NCI-H2081 treated with DMSO at 0.1 percent for 48 hours (cell line): Measurements from ENCODE around the gene ZRANB3.

Source experiments
- DNase-seq: peaks from one replicate; lab custom pipeline; 2025; lab: John Stamatoyannopoulos, UW

The ZRANB3 gene

DNA sequence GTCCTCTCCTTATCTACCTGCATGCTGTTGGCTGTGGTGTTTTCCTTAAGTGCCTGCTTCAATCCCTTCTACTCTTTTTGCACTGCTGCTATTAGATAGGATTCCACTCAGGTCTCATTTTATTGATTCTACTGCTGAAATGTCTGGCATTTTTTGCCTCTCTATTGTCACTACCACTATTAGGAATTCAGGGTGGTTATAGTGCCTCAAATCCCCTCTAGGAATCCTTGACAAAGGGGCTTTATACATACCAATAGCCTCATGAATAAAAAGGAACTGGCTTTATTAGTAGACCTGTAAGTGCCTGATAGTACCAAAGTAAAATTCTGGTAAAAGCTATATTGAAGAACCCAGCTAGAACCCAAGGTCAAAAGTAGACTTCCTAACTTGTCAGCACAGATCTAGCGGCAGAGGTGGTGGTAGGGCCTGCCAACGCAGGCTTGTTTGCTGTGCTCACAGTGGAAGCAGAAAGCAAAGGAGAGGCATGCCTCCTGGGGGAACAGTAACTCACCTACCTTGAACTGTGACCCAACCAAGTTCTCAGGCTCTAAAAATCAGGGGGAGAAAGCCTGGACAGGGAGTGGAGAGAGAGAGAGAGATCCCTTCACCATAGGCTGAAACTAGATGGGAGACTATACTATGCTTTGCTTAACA is 278.1 kb downstream of the ZRANB3 start:
- DNase-seq = no peak

DNA sequence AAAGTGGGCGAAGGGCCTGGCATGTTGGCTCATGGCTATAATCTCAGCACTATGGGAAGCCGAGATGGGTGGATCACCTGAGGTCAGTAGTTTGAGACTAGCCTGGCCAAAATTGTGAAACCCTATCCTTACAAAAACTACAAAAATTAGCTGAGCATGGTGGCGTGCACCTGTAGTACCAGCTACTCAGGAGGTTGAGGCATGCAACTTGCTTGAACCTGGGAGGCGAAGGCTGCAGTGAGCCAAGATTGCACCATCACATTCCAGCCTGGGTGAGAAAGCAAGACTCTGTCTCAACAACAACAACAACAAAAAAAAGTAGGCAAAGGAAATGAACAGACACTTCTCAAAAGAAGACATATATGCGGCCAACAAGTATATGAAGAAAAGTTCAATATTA is 282.4 kb downstream of the ZRANB3 start:
- DNase-seq = no peak

DNA sequence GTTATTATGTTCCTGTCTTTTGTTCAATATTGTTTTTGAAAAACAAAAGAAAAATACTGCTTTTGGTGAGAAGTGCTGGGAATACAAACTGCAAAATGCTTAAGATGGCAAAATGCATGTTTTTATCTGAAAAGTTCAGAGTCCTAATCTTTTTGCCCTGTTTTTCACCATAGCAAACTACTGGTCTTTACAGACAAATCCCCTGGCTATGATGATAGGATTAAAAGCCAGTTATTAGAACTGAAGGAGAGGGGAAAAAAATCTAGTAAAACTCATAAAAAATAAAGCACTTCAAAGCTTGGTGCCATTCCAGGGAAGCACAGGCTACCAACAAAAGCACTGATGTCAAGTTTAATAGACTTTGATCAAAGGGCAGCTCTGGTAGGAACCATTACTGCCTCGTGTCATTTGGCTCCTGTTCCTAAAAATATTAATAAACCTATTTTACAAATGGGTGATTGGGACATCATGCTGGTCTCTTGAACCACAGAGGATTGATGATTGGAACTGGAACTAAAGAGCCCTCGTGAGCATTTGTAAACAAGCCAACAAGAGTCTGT is 284.2 kb downstream of the ZRANB3 start:
- no peak for DNase-seq

DNA sequence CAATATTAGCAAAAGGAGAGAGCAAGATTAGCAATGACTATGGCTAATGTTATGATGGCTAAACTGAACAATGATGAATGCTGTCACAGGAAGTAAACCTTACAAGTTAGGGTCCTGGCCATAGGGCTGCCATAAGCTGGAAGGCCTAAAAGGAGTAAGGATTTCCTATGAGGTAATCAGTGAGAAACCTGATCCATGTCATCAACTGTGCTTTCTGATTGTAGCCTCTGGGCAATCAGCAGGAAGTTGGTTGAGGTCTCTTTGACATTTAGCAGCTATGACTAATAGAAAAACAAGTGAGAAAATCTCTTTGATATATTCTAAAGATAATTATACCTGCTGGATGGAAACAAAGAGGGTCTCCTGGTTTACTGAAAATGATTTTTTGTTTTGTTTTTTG is 285.9 kb downstream of the ZRANB3 start:
- DNase-seq = peak; percentile 55

DNA sequence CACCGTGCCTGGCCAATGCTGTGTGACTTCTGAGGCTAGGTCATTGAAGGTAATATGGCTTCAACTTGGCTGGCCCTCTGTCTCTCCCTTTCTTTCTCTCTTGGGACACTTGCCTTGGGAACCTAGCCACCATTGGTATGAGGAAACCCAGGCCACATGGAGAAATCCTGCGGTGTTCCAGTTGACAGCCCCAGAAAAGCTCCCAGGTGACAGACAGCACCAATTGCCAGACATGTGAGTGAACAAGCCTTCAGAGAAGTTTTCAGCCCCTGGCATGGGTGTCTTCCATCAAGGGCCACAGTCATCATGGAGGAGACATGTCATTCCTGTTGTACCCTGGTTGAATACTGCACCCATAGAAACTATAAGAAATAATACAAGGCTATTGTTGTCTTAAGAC is 292.4 kb downstream of the ZRANB3 start:
- no peak for DNase-seq

DNA sequence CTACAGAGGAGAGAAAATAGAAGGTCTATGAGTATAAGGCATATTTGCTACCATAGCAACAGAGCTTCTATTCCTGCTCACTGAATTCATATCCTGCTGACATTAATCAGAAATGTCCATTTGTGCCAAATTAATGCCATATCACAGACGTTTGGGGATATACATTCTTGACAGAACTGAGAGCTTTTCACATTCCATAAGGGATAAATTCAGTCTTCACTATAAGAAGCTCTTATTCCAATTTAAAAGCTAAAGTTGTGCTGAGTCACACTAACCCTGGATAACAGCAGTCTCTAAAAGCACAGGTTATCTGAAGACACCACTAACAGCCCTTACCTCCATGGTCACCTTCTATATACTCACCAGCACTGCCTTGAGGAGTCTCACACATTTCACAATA is 300.9 kb downstream of the ZRANB3 start:
- no peak for DNase-seq

DNA sequence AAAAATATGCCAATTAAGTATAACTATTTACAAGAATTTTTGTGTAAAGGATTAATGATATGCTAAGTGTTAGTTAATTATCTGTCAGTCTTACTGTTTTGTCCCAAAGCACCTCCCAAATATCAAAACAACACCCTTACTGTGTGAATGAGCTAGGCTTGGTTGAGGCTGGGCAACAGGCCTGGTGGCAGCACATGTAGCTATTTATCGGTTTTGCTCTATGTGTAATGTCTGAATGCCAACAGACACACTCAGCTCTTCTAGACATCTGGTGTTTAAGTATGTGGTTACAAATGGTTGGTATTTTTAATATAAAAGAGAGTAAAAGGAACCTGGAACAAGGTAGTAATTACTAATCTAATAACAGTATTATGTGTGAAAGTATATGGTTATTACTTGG is 303.6 kb downstream of the ZRANB3 start:
- DNase-seq = no peak

DNA sequence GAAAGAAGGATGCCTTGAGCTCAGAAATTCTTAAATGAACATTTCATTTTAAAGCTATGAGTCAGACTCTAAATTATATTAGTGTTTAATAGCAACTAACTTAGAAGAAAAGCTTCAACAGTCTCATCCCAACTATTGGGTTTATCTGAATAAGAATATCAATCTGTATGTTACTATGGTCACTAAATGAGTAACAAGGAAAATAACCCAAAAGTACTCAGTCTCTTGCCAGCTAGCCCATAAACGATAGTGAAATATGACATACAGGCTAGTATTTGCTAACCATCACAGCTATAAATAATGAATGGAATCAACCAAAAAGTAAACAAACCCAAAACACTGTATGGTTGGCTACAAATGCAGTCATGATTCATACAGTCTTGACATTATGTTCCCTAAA is 304.1 kb downstream of the ZRANB3 start:
- no peak for DNase-seq

DNA sequence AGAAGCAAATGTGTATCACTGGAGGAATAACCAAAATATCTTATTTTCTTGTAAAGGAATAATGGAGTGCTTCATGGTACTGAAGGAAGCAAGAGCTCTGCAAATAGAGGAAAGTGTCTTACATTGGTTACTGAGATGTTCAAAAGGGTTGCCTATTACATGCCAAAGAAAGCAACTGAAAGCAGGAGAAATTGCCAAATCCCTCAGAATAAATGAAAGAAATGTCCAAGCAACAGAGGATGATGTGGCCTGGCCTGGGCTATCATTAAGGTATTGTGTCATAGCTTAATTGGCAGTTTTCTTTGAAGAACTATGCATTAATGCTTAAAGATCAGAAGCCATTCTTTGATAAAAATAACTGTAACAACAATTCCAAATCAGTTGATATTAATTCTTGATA is 305.2 kb downstream of the ZRANB3 start:
- DNase-seq = no peak

DNA sequence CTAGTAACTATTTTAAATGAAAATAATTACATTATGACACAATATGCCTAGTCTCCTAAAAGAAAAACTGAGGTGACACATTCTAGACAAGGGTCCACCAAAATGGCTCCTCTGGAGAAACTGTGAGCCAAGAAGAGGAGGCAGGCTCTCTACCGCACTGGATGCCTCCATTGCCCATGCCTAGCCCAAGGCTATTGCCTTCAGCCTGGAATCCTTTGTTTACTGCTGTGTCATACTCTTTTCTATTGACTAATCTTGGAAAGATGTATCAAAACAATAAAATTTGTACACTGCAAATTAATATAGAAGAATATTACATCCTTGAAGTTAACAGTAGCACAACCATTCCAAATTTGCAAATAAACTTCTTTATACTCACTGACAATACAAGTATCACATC is 311.8 kb downstream of the ZRANB3 start:
- DNase-seq = no peak

DNA sequence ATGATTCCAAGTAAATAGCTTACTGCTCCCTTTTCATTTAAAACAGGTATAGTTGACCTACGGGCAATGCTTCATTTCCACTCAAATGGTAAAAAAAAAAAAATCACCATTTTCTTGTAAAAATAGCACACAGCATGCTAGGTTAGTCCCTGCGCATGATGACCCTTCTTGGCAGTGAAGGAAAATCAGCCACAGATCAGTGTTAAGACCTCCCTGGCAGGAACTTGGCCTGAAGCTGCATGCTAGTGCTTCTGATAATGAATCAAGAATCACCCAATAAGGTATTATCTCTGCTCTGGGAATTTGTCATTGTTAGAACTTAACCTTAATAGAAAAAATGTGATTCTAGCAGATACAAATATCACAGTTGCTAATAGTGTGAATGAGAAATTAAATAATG is 312.6 kb downstream of the ZRANB3 start:
- no peak for DNase-seq

DNA sequence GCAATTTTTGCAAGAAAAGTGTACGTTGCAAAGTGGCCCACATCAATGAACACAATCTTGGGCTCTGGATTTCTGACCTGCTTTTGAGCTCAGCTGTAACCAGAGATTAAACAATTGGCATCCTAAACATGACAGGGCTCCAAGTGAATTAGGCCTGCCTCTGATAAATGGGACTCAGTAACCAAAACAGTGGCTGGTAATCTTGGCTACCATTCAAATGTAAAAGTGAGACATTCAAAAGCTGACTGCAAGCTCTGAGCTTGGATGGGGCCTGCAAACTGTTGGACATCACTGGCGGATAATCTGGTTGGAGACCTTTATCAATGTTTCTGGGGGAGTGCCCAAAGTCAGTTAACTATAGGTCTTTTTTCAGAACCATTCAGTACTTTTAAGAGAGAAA is 318.3 kb downstream of the ZRANB3 start:
- no peak for DNase-seq

DNA sequence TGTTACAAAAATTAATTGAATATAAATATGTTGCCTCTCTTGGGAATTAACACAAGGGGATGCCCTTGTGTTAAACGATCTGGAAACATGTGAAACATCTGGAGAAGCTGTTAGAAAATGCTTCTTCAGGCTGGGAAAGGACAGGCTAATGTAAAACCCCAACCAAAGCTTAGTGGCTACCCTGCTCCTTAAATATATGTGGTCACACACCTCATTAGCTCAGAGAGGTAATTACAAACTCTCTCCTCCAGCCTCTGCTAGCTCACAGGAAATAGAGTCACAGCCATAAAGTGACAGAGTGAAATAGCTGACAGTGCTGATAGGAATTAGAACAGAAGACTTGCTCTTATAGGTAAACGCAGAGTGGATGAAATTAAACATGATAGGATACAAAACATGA is 323.0 kb downstream of the ZRANB3 start:
- DNase-seq = no peak

DNA sequence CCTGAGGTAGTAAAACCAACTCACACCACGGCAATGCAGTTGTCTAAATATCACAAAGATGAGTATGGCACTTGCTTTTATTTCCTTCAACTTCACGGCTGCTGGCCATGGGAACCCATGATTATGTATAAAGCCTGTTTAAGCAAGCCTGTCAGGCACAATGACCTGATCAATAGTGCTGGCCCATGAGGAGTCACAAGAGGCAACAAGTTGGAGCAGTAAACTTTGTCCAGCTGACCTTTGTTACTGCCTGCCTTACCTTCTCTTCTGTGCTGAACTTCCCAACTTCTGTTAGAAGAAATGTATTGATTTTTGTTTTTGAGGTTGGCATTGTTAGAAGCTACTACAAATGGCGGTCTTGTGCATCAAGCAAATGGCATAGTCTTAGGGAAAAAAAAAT is 327.1 kb downstream of the ZRANB3 start:
- no peak for DNase-seq

DNA sequence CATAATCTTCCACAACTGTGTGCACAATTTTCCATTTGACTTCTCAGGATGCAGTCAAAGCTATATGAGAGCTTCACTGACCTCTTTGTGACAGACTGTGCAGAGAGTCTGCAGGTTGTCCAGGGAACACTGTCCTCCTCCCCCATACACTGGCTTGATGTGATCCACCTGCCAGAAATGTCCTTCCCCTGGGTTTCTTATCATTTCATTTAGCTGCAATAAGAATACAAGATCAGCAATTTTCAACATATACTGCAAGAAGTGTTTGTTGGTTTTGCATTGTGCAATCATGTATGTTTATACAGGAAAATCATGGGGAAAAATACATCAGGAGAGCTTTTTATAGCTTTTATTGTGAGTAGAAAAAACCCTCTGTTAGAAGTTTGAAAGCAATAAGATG is 328.3 kb downstream of the ZRANB3 start:
- no peak for DNase-seq

DNA sequence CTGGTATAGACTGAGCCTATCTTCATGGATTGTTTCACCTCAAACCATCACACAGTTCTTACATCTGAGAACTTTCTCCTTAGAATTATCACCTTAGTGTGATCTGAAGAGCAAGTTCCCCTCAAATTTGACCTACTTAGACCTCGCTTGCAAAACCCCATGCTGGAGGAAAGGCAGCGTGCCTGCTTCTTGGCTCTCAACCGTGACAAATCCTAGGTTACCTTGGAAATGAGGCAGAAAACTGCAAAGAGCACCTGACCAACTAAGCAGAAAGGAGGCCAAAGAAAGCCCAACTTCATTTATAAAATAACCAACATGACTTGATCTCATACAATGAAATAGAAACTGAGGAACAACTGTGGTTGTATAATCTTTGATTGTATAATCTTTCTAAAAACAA is 332.5 kb downstream of the ZRANB3 start:
- DNase-seq = no peak

DNA sequence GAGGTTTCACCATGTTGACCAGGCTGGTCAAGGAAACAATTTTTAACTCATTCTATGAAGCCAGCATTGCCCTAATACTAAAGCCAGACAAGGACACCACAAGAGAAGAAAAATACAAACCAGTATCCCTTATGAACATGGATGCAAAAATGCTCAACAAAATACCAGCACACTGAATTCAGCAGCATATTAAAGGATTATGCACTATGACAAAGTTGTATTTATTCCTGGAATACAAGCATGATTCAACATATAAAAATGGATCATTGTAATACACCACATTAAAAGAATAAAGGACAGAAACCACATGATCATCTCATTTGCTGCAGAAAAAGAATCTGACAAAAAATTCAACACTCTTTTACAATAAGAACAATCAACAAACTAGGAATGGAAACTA is 340.2 kb downstream of the ZRANB3 start:
- DNase-seq = no peak

DNA sequence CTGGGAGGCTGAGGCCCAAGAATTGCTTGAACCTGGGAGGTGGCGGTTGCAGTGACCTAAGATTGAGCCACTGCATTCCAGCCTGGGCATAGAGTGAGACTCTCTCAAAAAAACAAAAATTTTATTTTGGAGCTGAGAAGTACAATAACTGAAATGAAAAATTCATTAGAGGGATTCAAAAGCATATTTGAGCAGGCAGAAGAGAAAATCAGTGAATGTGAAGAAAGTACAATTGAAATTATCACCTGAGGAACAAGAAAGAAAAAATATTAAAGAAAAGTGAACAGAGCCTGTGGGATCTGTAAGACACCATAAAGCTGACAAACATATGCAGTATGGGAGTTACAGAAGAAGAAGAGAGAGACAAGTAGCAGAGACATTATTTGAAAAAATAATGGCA is 341.9 kb downstream of the ZRANB3 start:
- no peak for DNase-seq

DNA sequence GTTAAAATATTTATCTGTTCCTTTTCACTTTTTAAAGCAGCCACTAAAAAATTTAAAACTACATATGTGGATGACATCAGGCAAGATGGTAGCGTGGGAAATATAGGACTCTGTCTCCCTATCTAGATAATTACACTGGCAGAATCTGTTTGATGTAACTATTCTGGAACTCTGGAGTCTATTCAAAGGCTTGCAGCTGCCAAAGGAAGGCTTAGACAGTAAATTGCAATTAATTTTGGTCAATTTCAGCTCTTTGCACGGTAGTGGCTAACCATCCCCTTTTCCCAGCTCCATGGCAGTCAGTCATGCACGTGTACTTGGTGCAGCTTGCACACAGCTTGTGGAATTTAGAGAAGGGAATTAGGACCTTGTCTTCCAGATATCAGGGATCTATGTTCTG is 343.7 kb downstream of the ZRANB3 start:
- DNase-seq = no peak

DNA sequence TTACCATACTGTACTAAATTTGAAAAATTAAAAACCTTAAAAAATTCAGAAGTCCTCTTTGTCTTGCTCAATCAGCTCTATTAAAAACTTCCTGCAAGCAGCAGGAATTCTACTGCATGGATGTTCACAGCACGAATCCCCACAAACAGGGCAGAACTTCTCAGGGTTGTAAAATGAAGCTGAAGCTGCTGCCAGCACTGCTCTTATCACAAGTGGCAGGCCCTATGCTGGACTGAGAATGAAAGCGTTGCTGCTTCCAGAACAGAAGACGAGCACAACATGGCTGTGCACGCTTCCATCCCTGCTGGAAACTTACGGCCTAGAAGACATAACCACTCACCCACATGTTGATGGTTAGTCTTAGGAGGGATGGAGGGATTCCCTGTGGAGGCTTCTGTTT is 345.0 kb downstream of the ZRANB3 start:
- DNase-seq = no peak

DNA sequence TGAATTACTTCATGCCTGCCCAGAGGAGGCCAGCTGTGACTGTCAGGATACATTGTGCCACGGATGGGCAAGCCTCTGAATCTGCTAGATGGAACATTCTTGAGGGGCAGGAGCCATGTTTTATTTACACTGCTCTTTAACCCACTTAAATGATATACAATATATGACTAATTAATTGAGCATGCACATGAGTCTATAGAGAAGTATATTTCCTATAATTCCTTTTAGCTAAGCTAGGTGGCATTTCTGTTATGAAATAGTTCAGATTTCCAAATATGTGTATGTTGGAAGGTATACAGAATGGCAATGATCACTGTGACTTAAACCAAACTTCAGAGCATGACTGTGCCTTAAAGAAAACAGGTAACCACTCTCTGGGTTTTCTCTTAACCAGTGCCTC is 347.2 kb downstream of the ZRANB3 start:
- DNase-seq = no peak

DNA sequence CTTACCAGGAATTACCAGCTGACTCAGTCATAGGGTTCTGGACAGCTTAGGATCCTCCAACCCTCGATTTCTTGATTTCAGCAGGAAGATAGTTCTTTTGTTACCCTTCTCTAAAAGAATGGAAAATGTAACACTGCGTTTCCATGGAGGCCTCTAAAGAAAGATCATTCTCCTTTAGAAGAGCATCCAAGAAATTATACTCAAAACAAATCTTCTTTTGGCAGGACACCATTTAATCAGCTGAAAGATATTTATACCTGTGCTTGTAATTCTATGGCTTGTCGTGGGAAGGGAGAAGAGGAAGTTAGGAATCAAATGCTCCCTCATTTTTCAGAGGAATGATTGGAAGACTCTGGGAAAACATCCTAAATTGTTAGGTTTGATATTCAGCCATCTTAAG is 348.4 kb downstream of the ZRANB3 start:
- DNase-seq = no peak

DNA sequence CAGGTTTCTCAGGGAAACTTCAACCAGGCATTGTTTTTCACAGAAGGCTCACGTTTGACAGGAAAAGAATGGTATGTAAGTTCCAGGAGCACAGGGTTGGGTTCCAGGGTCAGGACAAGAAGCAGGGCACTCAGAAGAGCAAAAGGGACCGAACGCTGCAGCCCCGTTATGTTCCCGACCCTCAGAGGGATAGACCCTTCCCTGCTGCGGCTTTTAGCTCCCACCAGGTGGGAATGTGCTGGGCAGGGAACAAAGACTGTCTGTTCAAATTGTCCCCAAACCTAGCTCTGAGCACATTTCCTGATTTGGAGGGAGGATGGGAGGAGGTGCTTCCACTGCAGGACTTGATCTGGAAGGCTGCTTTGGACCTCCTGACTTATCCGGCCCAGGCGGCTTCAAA is 348.8 kb downstream of the ZRANB3 start:
- no peak for DNase-seq

DNA sequence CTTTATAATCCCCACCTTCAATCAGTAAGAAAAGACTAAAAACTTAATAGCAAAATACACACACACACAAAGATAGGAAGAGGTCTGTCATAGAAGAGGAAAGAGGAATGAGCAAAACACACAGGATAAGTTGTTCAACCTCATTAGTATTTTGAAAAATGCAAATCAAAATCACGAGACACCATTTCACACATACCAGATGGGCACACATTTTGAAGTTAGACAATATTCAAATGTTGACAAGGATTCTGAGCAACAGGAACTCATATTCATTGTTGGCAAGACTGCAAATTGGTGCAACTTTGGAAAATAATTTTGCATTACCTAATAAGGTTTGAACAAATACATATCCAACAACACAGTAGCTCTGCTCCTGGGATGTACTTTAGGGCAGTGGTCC is 351.3 kb downstream of the ZRANB3 start:
- DNase-seq = no peak

DNA sequence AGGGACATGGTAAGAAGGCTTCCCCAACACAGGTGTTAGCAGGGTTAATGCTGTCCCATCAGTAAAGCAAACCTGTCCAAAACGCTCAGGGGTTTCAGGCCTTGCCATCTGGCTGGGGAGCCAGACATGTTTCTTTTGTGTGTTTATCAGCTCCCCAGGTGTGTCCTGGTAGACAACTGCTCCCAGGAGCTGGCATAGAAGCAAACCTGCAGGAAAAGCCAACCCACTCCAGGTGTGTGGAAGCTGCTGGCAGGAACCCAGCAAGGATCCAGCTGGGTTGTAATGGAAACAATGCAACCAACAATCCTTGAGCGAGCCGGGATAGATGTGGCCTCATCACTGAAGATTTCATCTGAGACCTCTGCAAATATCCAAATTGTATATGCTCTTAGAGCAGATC is 355.8 kb downstream of the ZRANB3 start:
- DNase-seq = peak; percentile 88
